WTC11 (cell line): ENCODE measurements around the gene RASGEF1C. TPM values are rescaled to one million over a fixed set of nuclear protein-coding genes. Genes with fewer than 3 reads are reported as not detected.

Experiments
- ATAC-seq: fragments of 200-7000 bp; cut with Tn5 transposase; 2 replicates; pipeline ENCODE4 v1.10.0; 2021; ENCODE audit warnings: mild to moderate bottlenecking, moderate library complexity
- CTCF ChIA-PET: fragments of 300-600 bp; sonication (Branson Sonifier 250); formaldehyde crosslinking; loops from one replicate; lab custom pipeline; 2021; ENCODE audit warnings: antibody characterized with exemption; lab: Charles Lee
- POLR2A ChIA-PET: fragments of 350-600 bp; sonication (Branson Sonifier 250); formaldehyde crosslinking; loops from one replicate; lab custom pipeline; 2021; ENCODE audit warnings: antibody characterized with exemption; lab: Charles Lee
- DNase-seq: peaks from one replicate; pipeline ENCODE4 v3.0.0; 2021; ENCODE audit warnings: low spot score
- H3K27ac Mint-ChIP-seq: 2 replicates; pipeline ENCODE4 v1.8.0; 2021; ENCODE audit warnings: mixed read lengths
- H3K27me3 Mint-ChIP-seq: 2 replicates; pipeline ENCODE4 v1.8.0; 2021; ENCODE audit warnings: low read depth, mild to moderate bottlenecking, moderate library complexity, mixed read lengths
- H3K36me3 Mint-ChIP-seq: 2 replicates; pipeline ENCODE4 v1.8.0; 2021; ENCODE audit warnings: mixed read lengths
- H3K4me1 Mint-ChIP-seq: 2 replicates; pipeline ENCODE4 v1.8.0; 2022; ENCODE audit warnings: mixed read lengths
- H3K4me3 Mint-ChIP-seq: 2 replicates; pipeline ENCODE4 v1.8.0; 2021; ENCODE audit warnings: mild to moderate bottlenecking, moderate library complexity, mixed read lengths
- H3K9me3 Mint-ChIP-seq: 2 replicates; pipeline ENCODE4 v1.8.0; 2021; ENCODE audit warnings: mixed read lengths
- AR ChIP-seq: fragments of 250-450 bp; sonication (Bioruptor Pico); IDR thresholded peaks from 2 replicates; pipeline ENCODE4 v1.9.0; 2021; ENCODE audit warnings: mild to moderate bottlenecking
- CDX4 ChIP-seq: fragments of 250-450 bp; sonication (Bioruptor Pico); IDR thresholded peaks from 2 replicates; pipeline ENCODE4 v1.9.0; 2021; ENCODE audit warnings: moderate library complexity, mild to moderate bottlenecking, inconsistent platforms, borderline replicate concordance
- GABPB1 ChIP-seq: sonication (generic); formaldehyde crosslinking; IDR thresholded peaks from 2 replicates; pipeline ENCODE4 v1.8.1; 2023; ENCODE audit warnings: mild to moderate bottlenecking, missing genetic modification reagents
- GRHL2 ChIP-seq: fragments of 250-450 bp; sonication (Bioruptor Pico); IDR thresholded peaks from 2 replicates; pipeline ENCODE4 v1.8.0; 2022; ENCODE audit warnings: mild to moderate bottlenecking, moderate library complexity; ENCODE audit not compliant: insufficient replicate concordance, severe bottlenecking
- HMGXB4 ChIP-seq: sonication (generic); formaldehyde crosslinking; IDR thresholded peaks from 2 replicates; pipeline ENCODE4 v1.8.1; 2023; ENCODE audit warnings: mild to moderate bottlenecking, moderate library complexity, missing genetic modification reagents
- JUN ChIP-seq: sonication (generic); formaldehyde crosslinking; IDR thresholded peaks from 2 replicates; pipeline ENCODE4 v1.8.0; 2023; ENCODE audit warnings: mild to moderate bottlenecking, missing genetic modification reagents
- NFE2L1 ChIP-seq: sonication (generic); formaldehyde crosslinking; IDR thresholded peaks from 2 replicates; pipeline ENCODE4 v1.8.1; 2023; ENCODE audit warnings: missing genetic modification reagents
- SP1 ChIP-seq: sonication (generic); formaldehyde crosslinking; conservative IDR thresholded peaks from 2 replicates; pipeline ENCODE4 v1.8.1; 2022; ENCODE audit warnings: missing genetic modification reagents
- TCF7 ChIP-seq: sonication (generic); formaldehyde crosslinking; IDR thresholded peaks from 2 replicates; pipeline ENCODE4 v1.8.0; 2022; ENCODE audit warnings: mild to moderate bottlenecking, low read depth, missing genetic modification reagents, moderate library complexity
- ZBTB21 ChIP-seq: sonication (generic); formaldehyde crosslinking; IDR thresholded peaks from 2 replicates; pipeline ENCODE4 v1.8.1; 2023; ENCODE audit warnings: mild to moderate bottlenecking, missing genetic modification reagents, borderline replicate concordance
- ZNF281 ChIP-seq: sonication (generic); formaldehyde crosslinking; IDR thresholded peaks from 2 replicates; pipeline ENCODE4 v1.8.0; 2023; ENCODE audit warnings: mild to moderate bottlenecking, missing genetic modification reagents
- ZNF416 ChIP-seq: fragments of 250-450 bp; sonication (Bioruptor Pico); IDR thresholded peaks from 2 replicates; pipeline ENCODE4 v1.9.0; 2021; ENCODE audit warnings: mild to moderate bottlenecking, inconsistent platforms
- ZNF512 ChIP-seq: sonication (generic); formaldehyde crosslinking; IDR thresholded peaks from 2 replicates; pipeline ENCODE4 v1.8.1; 2022; ENCODE audit warnings: missing genetic modification reagents, borderline replicate concordance
- ZNF532 ChIP-seq: fragments of 250-450 bp; sonication (Bioruptor Pico); IDR thresholded peaks from 2 replicates; pipeline ENCODE4 v1.9.0; 2021; ENCODE audit warnings: mild to moderate bottlenecking, borderline replicate concordance
- total RNA-seq: library from RNA; stranded (reverse); gene quantifications from 3 replicates; pipeline ENCODE4 v1.2.3, GENCODE V29; 2021

The RASGEF1C gene
- total RNA-seq, 1 experiment from 2014 or later: 0.96 TPM

GRCh38 chr5:180127682-180128670 is 81.0 kb downstream of the RASGEF1C start:
- TF ChIP-seq ZNF281 (no peak), NFE2L1 (CRISPR knock-in tag) (no peak), SP1 (CRISPR knock-in tag) (no peak), TCF7 (CRISPR knock-in tag) (no peak), AR (no peak), GABPB1 (CRISPR knock-in tag) (no peak), GRHL2 (no peak), ZNF416 (CRISPR knock-in tag) (no peak), HMGXB4 (CRISPR knock-in tag) (no peak), ZNF532 (CRISPR knock-in tag) (no peak), ZBTB21 (CRISPR knock-in tag) (no peak), JUN (CRISPR knock-in tag) (no peak), CDX4 (CRISPR knock-in tag) (no peak), ZNF512 (CRISPR knock-in tag) (no peak)
- Mint-ChIP-seq H3K4me1 (peaks cover 6% of the 10 kb centered on the region), H3K9me3 (no peaks in the 10 kb centered on the region), H3K27ac (no peak overlapping the region), H3K27me3 (peaks cover 3% of the 10 kb centered on the region; the same call in 1 of the 2 replicates), H3K4me3 (no peak overlapping the region), H3K36me3 (no peaks in the 10 kb centered on the region)
- ChIA-PET POLR2A (no interaction called here), CTCF (interaction anchor here (1.0 to 1.9 kb wide), 9 partner anchors 11 to 188 kb away, joined by 3 to 14 read pairs (median 4); partner anchors contain the start of gene RASGEF1C)
- DNase-seq: no peak
- no peak for ATAC-seq
